Measurements from ENCODE around the gene HAND1.

DNA sequence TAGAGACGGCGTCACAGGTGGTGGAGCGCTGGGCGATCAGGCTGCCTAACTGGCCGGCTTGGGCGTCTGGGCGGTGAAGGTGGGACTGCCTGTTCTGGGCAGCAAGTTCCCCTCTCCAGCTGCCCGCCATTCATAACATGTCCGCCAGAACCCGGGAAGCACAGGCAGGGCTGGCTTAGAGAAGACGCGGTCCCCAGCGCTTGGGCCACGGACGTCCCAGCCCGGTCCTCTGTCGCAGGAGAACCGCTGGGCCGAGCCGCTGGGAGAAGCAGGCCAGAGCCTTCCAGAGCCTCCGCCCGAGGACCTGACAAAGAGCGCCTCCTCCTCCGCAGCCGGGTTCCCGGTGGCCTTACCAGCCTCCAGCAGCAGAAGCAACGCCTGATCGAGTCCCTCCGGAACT, 15.2 kb upstream of the HAND1 start:
- TF ChIP-seq, protein P1, sequence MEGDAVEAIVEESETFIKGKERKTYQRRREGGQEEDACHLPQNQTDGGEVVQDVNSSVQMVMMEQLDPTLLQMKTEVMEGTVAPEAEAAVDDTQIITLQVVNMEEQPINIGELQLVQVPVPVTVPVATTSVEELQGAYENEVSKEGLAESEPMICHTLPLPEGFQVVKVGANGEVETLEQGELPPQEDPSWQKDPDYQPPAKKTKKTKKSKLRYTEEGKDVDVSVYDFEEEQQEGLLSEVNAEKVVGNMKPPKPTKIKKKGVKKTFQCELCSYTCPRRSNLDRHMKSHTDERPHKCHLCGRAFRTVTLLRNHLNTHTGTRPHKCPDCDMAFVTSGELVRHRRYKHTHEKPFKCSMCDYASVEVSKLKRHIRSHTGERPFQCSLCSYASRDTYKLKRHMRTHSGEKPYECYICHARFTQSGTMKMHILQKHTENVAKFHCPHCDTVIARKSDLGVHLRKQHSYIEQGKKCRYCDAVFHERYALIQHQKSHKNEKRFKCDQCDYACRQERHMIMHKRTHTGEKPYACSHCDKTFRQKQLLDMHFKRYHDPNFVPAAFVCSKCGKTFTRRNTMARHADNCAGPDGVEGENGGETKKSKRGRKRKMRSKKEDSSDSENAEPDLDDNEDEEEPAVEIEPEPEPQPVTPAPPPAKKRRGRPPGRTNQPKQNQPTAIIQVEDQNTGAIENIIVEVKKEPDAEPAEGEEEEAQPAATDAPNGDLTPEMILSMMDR (conservative IDR thresholded peaks at IDR 0.05; ENCODE audit: low read length) = no peak
- TF ChIP-seq EZH2phosphoT487 (IDR thresholded peaks at IDR 0.05; ENCODE audit: borderline replicate concordance) = no peak
